CD1c-positive myeloid dendritic cell (primary cell): ENCODE results near the gene DPH1.

Experiments used
- DNase-seq: peaks from one replicate; pipeline ENCODE4 v3.0.0-alpha.2; 2016; ENCODE audit errors: extremely low spot score

Gene DPH1

GRCh38 chr17:2050300-2051060 is 20.5 kb downstream of the DPH1 start:
- DNase-seq = peak; percentile 90

GRCh38 chr17:2051061-2051932 is 21.3 kb downstream of the DPH1 start:
- DNase-seq = peak; percentile 88

- no peak for DNase-seq
These were observed 22.1 kb downstream of the DPH1 start for GRCh38 chr17:2051933-2052559.

- peak; percentile 76 for DNase-seq
These were observed 23.7 kb downstream of the DPH1 start for GRCh38 chr17:2053380-2054261.

- no peak for DNase-seq
These were observed 24.2 kb downstream of the DPH1 start for GRCh38 chr17:2054262-2054511.

- DNase-seq = peak; percentile 85
These were observed 24.7 kb downstream of the DPH1 start, which contains the start of gene HIC1 for GRCh38 chr17:2054512-2055291. TSS of gene HIC1 (plus strand) at chr17:2055103. CDS start at chr17:2056691, 1,588 bp downstream.

- no peak for DNase-seq
These were observed 25.6 kb downstream of the DPH1 start for GRCh38 chr17:2055292-2056205.

- DNase-seq = peak; percentile 66
These were observed 26.5 kb downstream of the DPH1 start for GRCh38 chr17:2056206-2057174.

GRCh38 chr17:2057175-2057759 is 27.3 kb downstream of the DPH1 start:
- DNase-seq = no peak

- DNase-seq = peak; percentile 43
These were observed 28.0 kb downstream of the DPH1 start for GRCh38 chr17:2057760-2058585.

GRCh38 chr17:2058586-2059546 is 28.9 kb downstream of the DPH1 start:
- DNase-seq = peak; percentile 77

GRCh38 chr17:2059547-2060384 is 29.8 kb downstream of the DPH1 start:
- no peak for DNase-seq

- DNase-seq = no peak
These were observed 30.4 kb downstream of the DPH1 start for GRCh38 chr17:2060385-2060658.

- DNase-seq = no peak
These were observed 30.9 kb downstream of the DPH1 start for GRCh38 chr17:2060681-2061440.
